Activated B cell treated with CpG ODN at 0.5 μM for 24 hours (primary cell): ENCODE data around the gene LY6G6C. TPM values are rescaled to one million over a fixed set of nuclear protein-coding genes. Genes with fewer than 3 reads are reported as not detected.

Experiments
- ATAC-seq: fragments of 200-7000 bp; cut with Tn5 transposase; one replicate; pipeline ENCODE4 v1.10.0; 2021; ENCODE audit warnings: low read depth, mild to moderate bottlenecking, moderate library complexity
- CTCF ChIA-PET: fragments of 350-600 bp; sonication (Branson Sonifier 250); formaldehyde crosslinking; loops from one replicate; lab custom pipeline; 2021; ENCODE audit warnings: antibody characterized with exemption; lab: Charles Lee
- POLR2A ChIA-PET: fragments of 350-600 bp; sonication (Branson Sonifier 250); formaldehyde crosslinking; loops from one replicate; lab custom pipeline; 2021; ENCODE audit warnings: antibody characterized with exemption; lab: Charles Lee
- DNase-seq: peaks from one replicate; pipeline ENCODE4 v3.0.0; 2022
- H3K27ac Mint-ChIP-seq: one replicate; pipeline ENCODE4 v1.8.0; 2020; ENCODE audit warnings: mixed read lengths
- H3K27me3 Mint-ChIP-seq: one replicate; pipeline ENCODE4 v1.8.0; 2021; ENCODE audit warnings: mixed read lengths
- H3K36me3 Mint-ChIP-seq: one replicate; pipeline ENCODE4 v1.8.0; 2021; ENCODE audit warnings: low read depth, mixed read lengths
- H3K4me1 Mint-ChIP-seq: one replicate; pipeline ENCODE4 v1.8.0; 2021; ENCODE audit warnings: mixed read lengths
- H3K4me3 Mint-ChIP-seq: one replicate; pipeline ENCODE4 v1.8.0; 2020; ENCODE audit warnings: mild to moderate bottlenecking, mixed read lengths
- H3K9me3 Mint-ChIP-seq: one replicate; pipeline ENCODE4 v1.8.0; 2020; ENCODE audit warnings: mixed read lengths
- CTCF ChIP-seq: fragments of 200-600 bp; IDR thresholded peaks from one replicate; pipeline ENCODE4 v1.8.0; 2022; ENCODE audit warnings: antibody characterized with exemption, mild to moderate bottlenecking
- intact Hi-C: fragments of 100-400 bp; cut with micrococcal nuclease; formaldehyde crosslinking; loops from one replicate; pipeline ENCODE4 v1.15.1; 2024
- total RNA-seq: library from RNA; stranded (reverse); gene quantifications from 2 replicates; pipeline ENCODE4 v1.2.3, GENCODE V29; 2022

Gene LY6G6C
- total RNA-seq, 1 donor from 2014 or later = not detected

GRCh38 chr6:31727717-31728671 is 6.4 kb upstream of the LY6G6C start:
- no peak for DNase-seq
- TF ChIP-seq CTCF = no peak
- ChIA-PET CTCF (interaction anchor here (1.0 to 5.9 kb wide), 10 partner anchors 10 to 105 kb away, joined by 3 to 49 read pairs (median 6); partner anchors contain the start of genes HSPA1B, LSM2, LY6G5C and MSH5), POLR2A (interaction anchor here (0.6 to 7.7 kb wide), 29 partner anchors 10 to 135 kb away, joined by 3 to 131 read pairs (median 6); partner anchors contain the start of genes ABHD16A, APOM, BAG6 and C6orf47)
- Mint-ChIP-seq H3K36me3 (peaks cover 54% of the 10 kb centered on the region), H3K4me1 (peaks cover 66% of the 10 kb centered on the region), H3K27ac (peak overlapping the region; percentile 95), H3K27me3 (no peaks in the 10 kb centered on the region), H3K4me3 (peak overlapping the region; percentile 97), H3K9me3 (no peaks in the 10 kb centered on the region)
- ATAC-seq = no peak
- intact Hi-C loops = loop anchor here (1.0 to 2.0 kb wide), 6 partner anchors 11 to 181 kb away; partner anchors contain the start of genes ABHD16A, HSPA1A, HSPA1L and LY6G5C

GRCh38 chr6:31727034-31727716 is 5.6 kb upstream of the LY6G6C start:
- DNase-seq = peak; percentile 56
- Mint-ChIP-seq H3K4me3 (peak overlapping the region; percentile 81), H3K9me3 (no peaks in the 10 kb centered on the region), H3K27ac (peak overlapping the region; percentile 95), H3K27me3 (no peaks in the 10 kb centered on the region), H3K4me1 (peaks cover 65% of the 10 kb centered on the region), H3K36me3 (peaks cover 48% of the 10 kb centered on the region)
- no peak for TF ChIP-seq CTCF
- POLR2A ChIA-PET = interaction anchor here (0.6 to 7.7 kb wide), 28 partner anchors 11 to 174 kb away, joined by 3 to 131 read pairs (median 6); partner anchors contain the start of genes ABHD16A, APOM, BAG6 and C6orf47
- intact Hi-C loops = loop anchor here (1.0 to 2.0 kb wide), 4 partner anchors 12 to 180 kb away; partner anchors contain the start of genes ABHD16A, LY6G5C and NFKBIL1
- CTCF ChIA-PET = interaction anchor here (0.8 to 5.9 kb wide), 7 partner anchors 11 to 176 kb away, joined by 3 to 49 read pairs (median 5); partner anchors contain the start of genes HSPA1B, LSM2 and LY6G5C
- peak; percentile 76 for ATAC-seq

GRCh38 chr6:31725502-31726350 is 4.2 kb upstream of the LY6G6C start:
- no peaks in the 10 kb centered on the region for H3K9me3 Mint-ChIP-seq
- no peak for ATAC-seq

More at GRCh38 chr6:31725502-31726350, 4.2 kb upstream of the LY6G6C start:
- no peak overlapping the region for H3K4me3 Mint-ChIP-seq
- H3K27ac Mint-ChIP-seq = peak overlapping the region; percentile 95
- no peaks in the 10 kb centered on the region for H3K27me3 Mint-ChIP-seq
- no peak for DNase-seq
- no peak for TF ChIP-seq CTCF
- POLR2A ChIA-PET = interaction anchor here (0.7 to 7.7 kb wide), 6 partner anchors 12 to 109 kb away, joined by 3 to 131 read pairs (median 21); partner anchors contain the start of genes ABHD16A, CLIC1, HSPA1A and HSPA1L
- H3K4me1 Mint-ChIP-seq = peaks cover 60% of the 10 kb centered on the region
- CTCF ChIA-PET = interaction anchor here (1.1 kb wide), 1 partner anchor 174 kb away, joined by 3 read pairs; no protein-coding TSS in a partner anchor
- peaks cover 35% of the 10 kb centered on the region for H3K36me3 Mint-ChIP-seq
- intact Hi-C loops = loop anchor here (2.0 kb wide), 1 partner anchor 45 kb away; the partner anchor contains the start of gene LY6G5C
